Skeletal muscle satellite cell (primary cell): ENCODE results near the gene CDC25B. TPM values are rescaled to one million over a fixed set of nuclear protein-coding genes. Genes with fewer than 3 reads are reported as not detected.

Experiments
- H3K27me3 ChIP-seq: 2 replicates; pipeline ENCODE4 v1.7.0; 2013; ENCODE audit warnings: low read length; ENCODE audit not compliant: control insufficient read depth, insufficient read depth
- H3K36me3 ChIP-seq: 2 replicates; pipeline ENCODE4 v1.7.0; 2013; ENCODE audit warnings: mild to moderate bottlenecking, control low read depth, low read length; ENCODE audit not compliant: insufficient read depth
- H3K4me1 ChIP-seq: 2 replicates; pipeline ENCODE4 v1.7.0; 2013; ENCODE audit warnings: low read length; ENCODE audit not compliant: control insufficient read depth, insufficient read depth
- H3K4me2 ChIP-seq: 2 replicates; pipeline ENCODE4 v1.7.0; 2013; ENCODE audit warnings: mild to moderate bottlenecking, low read length
- H3K4me3 ChIP-seq: 2 replicates; pipeline ENCODE4 v1.7.0; 2013; ENCODE audit warnings: low read length
- H3K9ac ChIP-seq: 2 replicates; pipeline ENCODE4 v1.7.0; 2013; ENCODE audit warnings: mild to moderate bottlenecking, low read depth, low read length, moderate library complexity
- H3K9me3 ChIP-seq: replicated peaks from 2 replicates; pipeline ENCODE4 v1.7.0; 2013; ENCODE audit warnings: mild to moderate bottlenecking, control low read depth, low read length
- total RNA-seq: library from RNA; depleted of rRNA; stranded (reverse); fragments of >200 nt; gene quantifications from 2 replicates; pipeline ENCODE4 v1.2.3, GENCODE V29; 2012; rRNA removed

CDC25B gene
- 26.6 and 32.2 TPM in 2 replicates for total RNA-seq

DNA sequence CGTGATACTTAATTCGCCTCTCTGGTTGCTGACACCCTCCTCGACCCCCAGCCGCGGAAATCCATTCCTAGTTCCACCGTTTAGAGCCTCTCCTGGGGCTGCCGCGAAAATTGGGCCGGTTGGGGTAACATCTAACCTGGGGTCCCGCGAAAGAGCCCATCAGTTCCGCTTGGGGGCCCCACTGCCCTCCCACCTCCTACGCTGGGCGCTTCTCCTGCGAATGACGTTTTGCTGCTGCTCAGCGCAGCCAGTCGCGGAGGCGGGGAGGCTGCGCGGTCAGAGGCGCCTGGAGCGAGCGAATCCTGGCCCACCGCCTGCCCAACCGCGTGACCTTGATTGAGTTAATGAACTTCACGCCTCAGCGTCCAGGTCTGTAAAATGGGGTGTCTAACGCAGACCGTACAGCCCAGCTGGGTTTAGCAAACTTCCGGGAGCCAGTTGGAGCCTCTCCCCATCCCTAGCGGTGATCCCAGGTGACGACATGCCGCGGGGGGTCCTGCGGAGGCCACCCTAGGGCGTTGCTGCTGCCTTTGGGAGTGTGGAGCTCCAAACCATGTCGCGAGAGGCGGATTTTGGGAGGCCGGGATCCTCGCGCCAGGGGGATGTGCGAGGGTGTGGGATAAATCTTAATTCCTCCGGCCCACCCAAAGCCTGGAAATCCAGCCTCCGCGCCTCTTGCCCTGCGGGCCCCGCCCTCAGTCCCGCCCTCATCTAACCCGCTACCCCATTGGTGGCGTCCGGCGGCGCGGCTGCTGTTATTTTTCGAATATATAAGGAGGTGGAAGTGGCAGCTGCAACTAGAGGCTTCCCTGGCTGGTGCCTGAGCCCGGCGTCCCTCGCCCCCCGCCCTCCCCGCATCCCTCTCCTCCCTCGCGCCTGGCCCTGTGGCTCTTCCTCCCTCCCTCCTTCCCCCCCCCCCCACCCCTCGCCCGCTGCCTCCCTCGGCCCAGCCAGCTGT, at the start of gene CDC25B:
CDC25B (plus strand) TSS at position 800 of the 958 bp plus-strand sequence. CDS start 222 bp downstream, outside the sequence.
- Histone ChIP-seq H3K4me2 (peak within 1 kb of the TSS; percentile 94), H3K36me3 (peaks cover 32% of the 10 kb centered on the region), H3K4me1 (peaks cover 34% of the 10 kb centered on the region), H3K9ac (peak within 1 kb of the TSS; percentile 84), H3K4me3 (peak within 1 kb of the TSS; percentile 70), H3K27me3 (no peaks in the 10 kb centered on the region), H3K9me3 (no peaks in the 10 kb centered on the region)

DNA sequence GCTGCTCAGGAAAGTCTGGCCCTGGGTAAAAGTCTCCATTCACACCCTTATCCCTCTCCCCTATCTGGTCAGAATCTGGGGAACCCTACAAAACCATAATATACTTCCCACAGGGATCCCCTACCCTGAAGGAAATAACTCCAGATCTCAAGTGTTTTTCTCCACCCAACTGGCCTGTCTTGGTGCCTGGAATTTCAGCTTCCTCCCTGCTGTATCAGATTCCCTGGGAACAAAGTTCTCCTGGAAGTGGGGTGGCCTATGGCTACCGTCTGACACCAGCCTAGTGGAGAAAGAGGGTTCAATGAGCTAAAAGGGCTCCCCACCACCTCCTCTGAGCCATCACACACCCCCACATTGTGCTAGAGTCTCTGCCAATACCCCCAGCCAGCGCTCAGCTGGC, 48.6 kb upstream of the CDC25B start:
- H3K4me3 ChIP-seq: no peak overlapping the region
- H3K9me3 ChIP-seq: no peaks in the 10 kb centered on the region
- H3K9ac ChIP-seq: no peak overlapping the region
- no peaks in the 10 kb centered on the region for H3K36me3 ChIP-seq
- no peaks in the 10 kb centered on the region for H3K4me1 ChIP-seq
- peaks cover 37% of the 10 kb centered on the region for H3K27me3 ChIP-seq
- no peak overlapping the region for H3K4me2 ChIP-seq

- Histone ChIP-seq H3K9me3 (no peaks in the 10 kb centered on the region), H3K4me2 (no peak overlapping the region), H3K4me3 (no peak overlapping the region), H3K4me1 (no peaks in the 10 kb centered on the region), H3K27me3 (peaks cover 37% of the 10 kb centered on the region), H3K36me3 (no peaks in the 10 kb centered on the region), H3K9ac (no peak overlapping the region)
Observed at GRCh38 chr20:3748073-3748472, 48.0 kb upstream of the CDC25B start.

DNA sequence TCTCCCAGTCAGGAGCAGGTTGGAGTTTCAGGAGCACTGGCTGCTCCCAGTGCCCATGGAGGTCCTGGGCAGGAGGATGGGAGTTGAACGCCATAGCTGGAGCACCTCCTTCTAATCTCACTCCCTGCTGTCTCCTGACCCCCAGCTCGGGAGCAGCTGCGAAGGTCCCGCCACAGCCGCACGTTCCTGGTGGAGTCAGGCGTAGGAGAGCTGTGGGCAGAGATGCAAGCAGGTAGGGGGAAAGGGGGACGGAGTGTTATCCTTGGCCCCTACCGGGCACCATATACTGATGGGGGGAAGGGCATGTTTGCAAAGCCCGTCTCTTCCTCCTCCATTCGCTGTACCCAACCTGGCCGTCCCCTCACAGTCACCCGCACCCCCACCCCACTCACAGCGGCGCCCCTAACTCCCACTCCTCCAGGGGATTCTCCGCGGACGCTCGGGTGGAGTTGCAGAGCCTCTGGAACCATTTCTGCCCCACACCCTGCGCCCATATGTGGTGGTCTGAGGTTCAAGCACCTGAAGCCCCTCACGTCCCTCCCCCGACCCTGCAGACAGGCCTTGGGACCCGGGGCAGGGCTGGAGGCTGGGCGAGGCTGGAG, 46.9 kb upstream of the CDC25B start:
- H3K27me3 ChIP-seq: peaks cover 33% of the 10 kb centered on the region
- H3K9me3 ChIP-seq: no peaks in the 10 kb centered on the region
- no peak overlapping the region for H3K4me3 ChIP-seq
- no peaks in the 10 kb centered on the region for H3K4me1 ChIP-seq
- no peak overlapping the region for H3K9ac ChIP-seq
- H3K36me3 ChIP-seq: no peaks in the 10 kb centered on the region
- no peak overlapping the region for H3K4me2 ChIP-seq

GRCh38 chr20:3749689-3750531, 46.2 kb upstream of the CDC25B start:
- Histone ChIP-seq H3K4me1 (no peaks in the 10 kb centered on the region), H3K9me3 (no peaks in the 10 kb centered on the region), H3K27me3 (peaks cover 26% of the 10 kb centered on the region), H3K9ac (no peak overlapping the region), H3K4me2 (peak overlapping the region; percentile 35), H3K36me3 (no peaks in the 10 kb centered on the region), H3K4me3 (no peak overlapping the region)

DNA sequence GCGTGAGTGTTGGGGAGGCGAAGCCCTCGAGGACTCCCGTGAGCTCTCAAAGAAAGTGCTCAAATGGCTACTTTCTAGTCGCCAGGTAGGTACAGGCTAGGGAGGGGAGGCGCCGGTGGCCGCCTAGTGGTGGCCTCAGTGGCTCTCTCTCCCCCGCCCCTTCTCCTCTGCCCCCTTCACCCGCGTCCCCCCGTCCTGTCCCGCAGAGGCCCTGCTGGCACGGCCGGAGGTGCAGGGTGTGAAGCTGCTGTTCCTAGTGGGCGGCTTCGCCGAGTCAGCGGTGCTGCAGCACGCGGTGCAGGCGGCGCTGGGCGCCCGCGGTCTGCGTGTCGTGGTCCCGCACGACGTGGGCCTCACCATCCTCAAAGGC, 44.8 kb upstream of the CDC25B start:
- no peak overlapping the region for H3K4me3 ChIP-seq
- no peaks in the 10 kb centered on the region for H3K36me3 ChIP-seq
- H3K27me3 ChIP-seq: peaks cover 20% of the 10 kb centered on the region
- no peak overlapping the region for H3K4me2 ChIP-seq
- no peak overlapping the region for H3K9ac ChIP-seq
- no peaks in the 10 kb centered on the region for H3K9me3 ChIP-seq
- H3K4me1 ChIP-seq: no peaks in the 10 kb centered on the region

GRCh38 chr20:3751675-3752385, 44.3 kb upstream of the CDC25B start:
- peak overlapping the region; percentile 53 for H3K4me3 ChIP-seq
- no peak overlapping the region for H3K9ac ChIP-seq
- H3K4me2 ChIP-seq: peak overlapping the region; percentile 36
- no peaks in the 10 kb centered on the region for H3K4me1 ChIP-seq
- no peaks in the 10 kb centered on the region for H3K9me3 ChIP-seq
- no peaks in the 10 kb centered on the region for H3K36me3 ChIP-seq
- peaks cover 17% of the 10 kb centered on the region for H3K27me3 ChIP-seq

DNA sequence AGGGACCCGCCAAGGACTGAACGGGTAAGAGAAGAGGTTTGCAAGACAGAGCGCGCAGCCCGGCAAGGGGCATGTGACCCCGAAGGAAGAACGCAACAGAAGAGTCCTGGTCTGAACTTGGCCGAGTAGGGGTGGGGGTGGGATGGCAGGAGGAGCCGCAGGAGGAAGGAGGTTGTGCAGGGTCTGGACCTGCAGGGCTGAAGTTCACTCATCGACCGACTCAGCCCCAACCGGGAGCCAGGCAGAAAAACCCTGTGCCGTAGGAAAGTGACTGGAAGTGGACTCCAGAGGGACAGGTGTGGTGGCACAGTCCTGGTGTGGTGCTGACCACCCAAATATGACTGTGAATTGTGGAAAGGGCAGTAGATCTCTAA, 43.7 kb upstream of the CDC25B start:
- Histone ChIP-seq H3K36me3 (no peaks in the 10 kb centered on the region), H3K9me3 (no peaks in the 10 kb centered on the region), H3K4me1 (no peaks in the 10 kb centered on the region), H3K9ac (no peak overlapping the region), H3K4me2 (peak overlapping the region; percentile 36), H3K4me3 (no peak overlapping the region), H3K27me3 (peaks cover 11% of the 10 kb centered on the region)

GRCh38 chr20:3753098-3753497, 43.0 kb upstream of the CDC25B start:
- Histone ChIP-seq H3K9ac (no peak overlapping the region), H3K4me1 (no peaks in the 10 kb centered on the region), H3K4me3 (no peak overlapping the region), H3K9me3 (no peaks in the 10 kb centered on the region), H3K36me3 (peaks cover 2% of the 10 kb centered on the region), H3K4me2 (no peak overlapping the region), H3K27me3 (peaks cover 7% of the 10 kb centered on the region)

DNA sequence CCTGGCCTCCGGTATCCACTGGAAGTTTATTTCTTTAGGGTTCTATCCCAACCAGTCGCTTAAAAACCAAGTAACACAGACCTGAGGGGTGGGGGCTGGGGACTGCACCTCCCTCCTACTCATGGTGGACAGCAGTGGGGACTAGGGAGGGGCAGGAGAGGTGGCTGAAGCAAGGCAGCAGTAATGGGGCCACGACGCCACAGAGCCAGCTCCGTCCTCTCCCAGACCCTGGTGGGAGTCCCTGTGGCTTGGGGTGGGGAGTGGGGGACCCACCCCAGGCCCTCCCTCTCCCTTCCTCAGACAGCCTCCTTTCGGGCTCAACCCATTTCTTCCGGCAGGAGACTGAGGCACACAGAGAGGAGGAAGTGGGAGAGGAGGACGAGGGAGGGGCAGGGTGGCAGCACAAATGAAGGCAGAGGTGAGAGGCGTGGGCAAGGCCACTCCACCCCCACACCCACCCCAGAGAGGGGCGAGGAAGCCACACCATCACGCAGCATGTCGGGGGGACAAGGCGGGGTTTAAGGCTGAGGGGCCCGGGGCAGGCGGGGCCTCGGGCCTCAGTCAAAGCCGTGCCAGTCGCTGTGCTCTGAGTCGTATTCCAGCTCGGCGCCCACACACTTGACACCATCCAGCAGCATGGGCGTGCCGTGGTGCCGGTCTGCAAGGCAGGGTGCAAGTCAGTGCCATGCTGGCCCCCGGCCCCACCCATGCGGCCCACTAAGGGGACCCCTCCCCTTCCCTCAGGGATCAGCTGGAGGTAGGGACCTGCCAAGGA, 42.4 kb upstream of the CDC25B start:
- H3K4me1 ChIP-seq: no peaks in the 10 kb centered on the region
- H3K4me3 ChIP-seq: no peak overlapping the region
- peaks cover 6% of the 10 kb centered on the region for H3K36me3 ChIP-seq
- no peak overlapping the region for H3K4me2 ChIP-seq
- H3K27me3 ChIP-seq: peaks cover under 1% of the 10 kb centered on the region
- H3K9me3 ChIP-seq: no peaks in the 10 kb centered on the region
- no peak overlapping the region for H3K9ac ChIP-seq
